NCI-H510A (cell line): ENCODE data around the gene CCDC9.

Experiments
- DNase-seq: peaks from one replicate; lab custom pipeline; 2025; lab: John Stamatoyannopoulos, UW

Gene CCDC9

GRCh38 chr19:47255879-47256692 is at the start of gene CCDC9:
Gene CCDC9 (plus strand): TSS chr19:47256525. CDS start chr19:47258401, 1,876 bp downstream.
- peak; percentile 95 for DNase-seq

DNA sequence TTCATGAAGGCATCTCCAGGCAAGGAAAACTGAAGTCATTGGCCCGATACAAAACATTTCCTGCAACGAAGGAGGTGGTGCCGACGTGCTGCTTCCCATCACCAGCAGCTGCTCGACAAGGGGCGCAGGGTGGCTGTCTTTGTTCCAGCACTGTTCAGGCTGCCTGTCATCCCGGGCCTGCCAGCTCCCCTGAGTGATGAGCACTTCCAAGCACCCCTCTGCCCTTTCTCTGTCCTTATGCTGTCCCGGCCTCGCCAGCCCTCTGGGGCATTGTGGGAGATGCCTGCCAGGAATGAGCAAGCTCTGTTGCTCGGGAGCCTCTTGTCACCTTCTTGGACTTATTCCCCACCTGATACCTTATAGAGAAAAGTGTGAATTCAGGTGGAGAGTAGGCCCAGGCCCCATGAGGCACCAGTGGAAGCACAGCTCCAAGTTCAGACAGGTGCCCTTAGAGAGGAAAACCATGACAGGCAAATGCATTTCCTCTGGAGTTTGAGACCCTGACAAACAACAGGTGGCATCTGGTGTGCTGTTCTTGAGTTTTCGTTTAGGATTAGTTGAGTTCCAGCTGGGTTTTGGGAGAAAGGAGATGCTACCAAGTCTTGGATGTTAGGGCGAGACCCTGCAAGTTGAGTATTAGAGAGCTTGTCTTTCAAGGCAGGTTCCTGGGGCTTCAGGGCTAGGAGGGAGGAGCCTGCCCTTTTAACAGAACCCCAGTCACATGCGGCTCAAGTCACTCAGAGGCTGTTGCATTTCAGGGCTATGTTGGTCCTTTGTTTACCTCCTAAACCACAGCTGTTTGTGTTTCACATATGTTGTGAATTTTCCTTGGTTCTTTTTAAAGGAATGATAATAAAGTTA is 46.8 kb upstream of the CCDC9 start:
- no peak for DNase-seq

- no peak for DNase-seq
These were observed 46.2 kb upstream of the CCDC9 start for GRCh38 chr19:47210180-47210490.

DNA sequence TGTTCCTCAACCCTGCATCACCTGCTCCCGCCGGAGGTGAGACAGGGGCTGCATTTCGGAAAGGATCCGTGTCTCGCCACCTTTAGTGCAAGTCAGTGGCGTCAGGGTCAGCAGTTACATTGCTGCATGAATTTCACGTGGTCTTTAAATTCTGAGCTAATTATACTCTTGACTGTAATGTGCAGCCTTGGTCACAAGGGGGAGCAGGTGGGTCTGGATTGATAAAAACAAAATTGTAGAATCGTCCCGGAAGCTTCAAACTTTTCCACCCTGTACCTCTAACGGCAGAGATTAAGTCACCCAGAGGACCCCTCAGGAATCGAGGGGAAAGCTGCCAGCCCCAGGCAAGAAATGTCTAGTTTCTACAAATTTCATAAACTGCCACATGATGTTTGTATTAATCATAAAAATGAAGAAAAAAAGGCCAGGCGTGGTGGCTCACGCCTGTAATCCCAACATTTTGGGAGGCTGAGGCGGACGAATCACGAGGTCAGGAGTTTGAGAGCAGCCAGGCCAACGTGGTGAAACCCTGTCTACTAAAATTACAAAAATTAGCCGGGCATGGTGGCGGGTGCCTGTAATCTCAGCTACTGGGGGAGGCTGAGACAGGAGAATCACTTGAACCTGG is 45.5 kb upstream of the CCDC9 start:
- no peak for DNase-seq

DNA sequence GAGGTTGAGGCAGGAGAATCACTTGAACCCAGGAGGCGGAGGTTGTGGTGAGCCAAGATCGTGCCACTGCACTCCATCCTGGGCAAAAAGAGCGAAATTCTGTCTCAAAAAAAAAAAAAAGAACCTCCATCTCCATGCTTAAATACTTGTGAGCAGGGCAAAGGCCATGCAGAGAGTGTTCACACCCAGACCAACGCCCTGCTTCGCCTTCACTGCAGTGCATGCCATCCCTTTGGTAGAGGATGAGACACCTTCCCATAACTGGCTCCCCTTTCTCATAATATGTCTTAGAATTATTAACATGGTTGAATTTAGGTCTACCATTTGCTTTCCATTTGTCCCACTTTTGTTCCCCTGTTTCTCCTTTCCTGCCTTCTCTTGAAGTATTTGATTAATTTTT is 40.7 kb upstream of the CCDC9 start:
- no peak for DNase-seq

- no peak for DNase-seq
These were observed 35.1 kb upstream of the CCDC9 start for GRCh38 chr19:47221080-47221841.

GRCh38 chr19:47221890-47222289 is 34.4 kb upstream of the CCDC9 start:
- no peak for DNase-seq

DNA sequence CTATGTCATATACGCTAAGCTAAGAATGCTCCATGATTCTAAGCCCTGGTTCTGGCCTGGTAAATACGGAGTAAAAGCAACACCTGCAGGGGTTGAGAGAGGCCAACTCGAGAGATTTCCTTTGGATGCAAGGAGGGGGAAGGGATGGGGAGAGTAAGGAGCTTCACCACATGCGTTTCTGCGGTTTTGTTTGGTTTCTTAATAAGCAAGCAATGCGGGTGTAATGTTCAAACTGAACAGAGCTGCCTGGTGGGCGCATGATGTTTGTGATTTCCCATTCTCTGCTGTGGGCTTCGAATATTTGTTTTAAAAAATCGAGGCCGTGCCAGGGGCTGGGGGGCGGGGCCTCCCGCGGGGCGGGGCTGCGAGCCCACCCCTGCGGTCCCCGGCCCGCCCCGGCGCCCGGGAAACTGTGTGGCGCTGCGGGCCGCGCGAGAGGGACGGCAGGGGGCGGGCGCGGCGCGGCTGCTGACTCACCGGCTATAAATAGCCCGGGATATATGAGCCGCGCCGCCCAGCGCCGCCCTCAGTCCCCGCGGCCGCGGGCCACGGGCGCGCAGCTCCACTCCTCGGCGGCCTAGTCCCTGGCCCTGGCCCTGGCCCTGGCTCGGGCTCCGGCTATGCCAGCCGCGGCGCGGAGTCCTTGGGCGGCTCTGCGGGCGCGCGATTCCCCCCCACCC is 30.4 kb upstream of the CCDC9 start:
- DNase-seq: peak; percentile 82

- DNase-seq: peak; percentile 32
These were observed 29.6 kb upstream of the CCDC9 start for GRCh38 chr19:47226426-47227351.

DNA sequence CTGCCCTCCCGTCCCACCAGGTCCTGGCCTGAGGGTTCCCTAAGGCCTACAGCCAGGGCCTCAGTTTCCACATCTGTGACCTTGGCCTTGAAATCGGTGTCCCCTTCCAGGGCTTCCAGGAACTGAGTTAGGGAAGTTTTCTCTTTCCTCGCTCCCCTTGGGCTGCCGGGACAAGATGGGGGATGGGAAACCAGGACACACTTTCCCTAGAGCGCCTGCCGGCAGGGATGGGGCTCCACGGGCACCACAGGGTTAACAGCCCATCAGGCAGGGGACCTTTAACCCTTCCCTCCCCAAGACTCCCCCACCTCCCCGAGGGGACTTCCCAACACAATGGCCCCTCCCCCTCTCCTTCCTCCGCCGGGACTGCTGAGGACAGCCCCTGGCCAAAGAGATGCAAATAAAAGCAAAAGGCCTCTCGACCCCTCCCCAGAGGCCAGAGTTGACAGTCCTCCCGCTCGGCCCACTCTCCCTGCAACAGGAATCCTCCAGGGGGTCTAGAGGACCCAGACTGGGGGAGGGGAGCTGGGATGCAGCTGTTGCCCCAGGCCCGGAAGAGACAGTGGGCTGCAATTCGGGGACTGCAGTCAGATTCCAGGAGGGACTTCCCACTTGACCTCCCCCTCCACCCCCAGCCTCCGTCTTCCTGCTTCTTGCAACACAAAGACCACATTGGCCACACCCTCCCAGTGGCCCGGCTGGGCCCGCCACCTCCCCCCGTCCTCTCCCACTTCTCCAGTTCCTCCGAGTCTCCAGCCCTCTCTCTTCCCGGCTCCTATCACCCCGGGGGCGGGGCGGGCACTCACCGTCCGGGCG is 28.8 kb upstream of the CCDC9 start:
- DNase-seq: peak; percentile 88

GRCh38 chr19:47228168-47228936 is 28.0 kb upstream of the CCDC9 start:
- peak; percentile 47 for DNase-seq

GRCh38 chr19:47228937-47229675 is 27.2 kb upstream of the CCDC9 start:
- no peak for DNase-seq

DNA sequence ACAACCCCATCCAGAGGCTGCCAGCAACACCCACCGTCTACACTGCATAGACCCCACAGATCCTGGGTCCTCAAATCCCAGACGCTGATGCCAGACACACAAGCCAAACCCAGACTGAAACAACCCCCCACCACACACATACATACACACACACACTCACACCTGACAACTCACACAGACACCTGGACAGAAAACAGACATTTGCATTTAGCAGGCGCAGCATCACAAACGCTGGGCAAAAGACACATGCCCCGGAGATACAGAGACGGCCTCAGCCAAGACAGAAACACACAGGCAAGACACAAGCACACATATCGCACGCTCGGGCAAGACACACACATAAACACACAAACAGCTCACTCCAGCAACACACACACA is 26.7 kb upstream of the CCDC9 start:
- DNase-seq: no peak

DNA sequence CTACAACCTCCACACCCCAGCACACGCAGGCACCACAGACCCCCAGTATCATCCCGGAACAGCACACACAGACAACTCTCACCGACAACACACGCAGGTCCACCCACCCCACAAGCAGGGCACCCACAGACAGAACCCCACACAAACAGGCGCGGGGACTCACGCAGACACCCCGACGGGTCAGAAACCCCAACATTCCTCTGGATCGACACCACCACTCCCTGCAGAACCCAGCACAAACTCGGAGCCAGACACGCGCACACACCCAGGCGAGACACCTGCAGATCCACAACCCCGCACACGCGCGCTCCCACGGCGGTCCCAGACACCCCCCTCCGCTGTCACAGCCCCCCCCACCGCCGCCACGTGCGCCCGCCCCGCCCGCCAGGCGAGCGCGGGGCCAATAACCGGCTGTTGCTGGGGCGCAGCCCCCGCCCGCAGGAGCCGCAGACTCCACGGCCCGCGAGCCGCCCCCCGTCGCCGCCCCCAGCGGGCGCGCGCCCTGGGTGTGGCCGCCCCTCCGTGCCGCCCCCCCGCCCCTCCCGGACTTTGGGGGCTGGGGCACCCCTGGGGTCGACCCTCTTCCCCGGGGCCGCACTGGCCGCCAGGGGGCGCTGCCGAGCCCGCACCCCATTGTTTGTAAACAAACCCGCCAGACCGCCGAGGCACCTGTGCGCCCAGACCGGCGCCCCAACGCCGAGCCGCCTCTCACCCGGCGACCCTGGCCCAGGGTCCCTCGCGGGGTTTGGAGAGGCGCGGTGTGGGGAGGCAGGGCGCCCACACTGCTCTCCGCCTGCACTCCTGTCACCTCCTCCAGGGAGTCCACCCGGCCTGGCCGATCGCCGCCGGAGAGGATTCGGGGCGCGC is 26.0 kb upstream of the CCDC9 start:
- no peak for DNase-seq

DNA sequence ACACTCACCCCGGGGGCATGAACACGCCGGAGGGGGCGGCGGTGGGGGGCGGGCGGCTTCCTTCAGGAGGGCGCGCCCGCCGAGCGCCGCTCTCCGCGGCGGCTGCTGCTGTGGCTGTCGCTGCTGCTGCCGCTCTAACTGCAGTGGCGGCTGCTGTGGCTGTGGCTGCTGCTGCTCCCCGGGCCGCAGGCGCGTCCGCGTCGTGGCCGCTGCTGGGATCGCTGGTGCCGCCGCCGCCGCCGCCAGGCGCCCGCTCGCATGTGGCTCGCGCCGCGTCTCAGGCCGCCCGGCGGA is 25.5 kb upstream of the CCDC9 start, which contains the start of gene BBC3:
TSS of gene BBC3 (minus strand) at position 279 of the 294 bp plus-strand sequence. CDS start 2,768 bp downstream, outside the sequence.
- no peak for DNase-seq

DNA sequence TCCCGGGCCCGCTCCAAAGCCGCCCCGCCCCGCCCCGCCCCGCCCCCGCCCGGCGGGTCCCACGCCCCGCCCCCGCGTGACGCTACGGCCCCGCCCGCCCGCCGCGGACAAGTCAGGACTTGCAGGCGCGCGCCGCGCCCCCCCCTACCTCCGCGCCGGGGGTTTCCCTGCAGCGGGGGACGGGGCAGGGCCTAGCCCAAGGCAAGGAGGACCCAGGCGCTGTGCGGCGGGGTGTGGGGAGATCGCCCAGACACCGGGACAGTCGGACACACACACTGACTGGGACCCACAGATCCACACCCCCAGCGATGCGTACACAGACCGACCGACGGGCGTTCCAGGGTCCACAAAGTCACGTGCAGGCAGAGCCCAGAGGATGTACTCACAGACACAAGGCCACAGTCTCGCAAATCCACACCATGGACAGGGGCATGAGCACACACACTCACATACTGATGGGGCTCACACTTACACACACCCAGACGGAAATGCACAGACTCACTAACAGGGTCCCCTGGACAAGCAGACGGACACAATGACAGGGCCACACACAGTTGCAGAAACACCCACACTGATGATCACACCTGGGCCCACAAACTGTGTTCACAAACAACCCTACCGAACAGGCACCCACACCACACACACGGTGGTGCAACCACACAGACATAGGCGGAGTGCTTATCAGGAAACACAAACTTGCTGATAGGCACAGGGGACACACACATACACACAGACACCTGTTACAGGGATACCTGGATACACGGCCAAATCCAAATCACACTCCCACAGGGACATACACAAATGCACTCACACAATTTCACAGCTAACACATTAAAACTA is 24.9 kb upstream of the CCDC9 start:
- DNase-seq: peak; percentile 67
